Neural progenitor cell (in vitro differentiated cells): ENCODE measurements around the gene ALDH1B1. TPM values are rescaled to one million over a fixed set of nuclear protein-coding genes. Genes with fewer than 3 reads are reported as not detected.
A peak's percentile ranks its signal among the peaks of the same experiment; 100 is the strongest.

Source experiments
- DNase-seq: peaks from one replicate; pipeline ENCODE4 v3.0.0-alpha.2; 2016; ENCODE audit warnings: low spot score
- H2AFZ ChIP-seq: fragments of 200-600 bp; sonication (generic); replicated peaks from 2 replicates; pipeline ENCODE4 v1.6.1; 2016; ENCODE audit warnings: antibody characterized with exemption
- H3F3A ChIP-seq: fragments of 200-600 bp; sonication (generic); 2 replicates; pipeline ENCODE4 v1.6.1; 2016; ENCODE audit warnings: antibody characterized with exemption, low read depth
- H3K27ac ChIP-seq: fragments of 200-600 bp; sonication (generic); 2 replicates; pipeline ENCODE4 v1.5.1; 2016; ENCODE audit warnings: mild to moderate bottlenecking
- H3K27me3 ChIP-seq: fragments of 200-600 bp; sonication (generic); 2 replicates; pipeline ENCODE4 v1.6.1; 2016; ENCODE audit warnings: mild to moderate bottlenecking, moderate library complexity
- H3K36me3 ChIP-seq: fragments of 200-600 bp; sonication (generic); 2 replicates; pipeline ENCODE4 v1.5.1; 2016
- H3K4me1 ChIP-seq: fragments of 200-600 bp; sonication (generic); 2 replicates; pipeline ENCODE4 v1.6.1; 2016; ENCODE audit warnings: mixed run types
- H3K4me2 ChIP-seq: fragments of 200-600 bp; sonication (generic); 2 replicates; pipeline ENCODE4 v1.6.1; 2016
- H3K4me3 ChIP-seq: fragments of 200-600 bp; sonication (generic); 2 replicates; pipeline ENCODE4 v1.5.1; 2016
- H3K79me2 ChIP-seq: fragments of 200-600 bp; sonication (generic); 2 replicates; pipeline ENCODE4 v1.6.1; 2016; ENCODE audit warnings: low read depth
- H3K9ac ChIP-seq: fragments of 200-600 bp; sonication (generic); 2 replicates; pipeline ENCODE4 v1.6.1; 2016
- H3K9me3 ChIP-seq: fragments of 200-600 bp; sonication (generic); 2 replicates; pipeline ENCODE4 v1.5.1; 2016; ENCODE audit warnings: low read depth
- H4K20me1 ChIP-seq: fragments of 200-600 bp; sonication (generic); 2 replicates; pipeline ENCODE4 v1.6.1; 2016; ENCODE audit warnings: low read depth
- H3K27ac Mint-ChIP-seq: 3 replicates; pipeline ENCODE4 v1.8.0; 2021; ENCODE audit warnings: mixed read lengths
- H3K27me3 Mint-ChIP-seq: 2 replicates; pipeline ENCODE4 v1.8.0; 2022; ENCODE audit warnings: low read depth, mild to moderate bottlenecking, inconsistent platforms, moderate library complexity, mixed read lengths; ENCODE audit not compliant: insufficient read depth
- H3K36me3 Mint-ChIP-seq: 3 replicates; pipeline ENCODE4 v1.8.0; 2021; ENCODE audit warnings: mixed read lengths
- H3K4me1 Mint-ChIP-seq: 3 replicates; pipeline ENCODE4 v1.8.0; 2021; ENCODE audit warnings: mixed read lengths
- H3K4me3 Mint-ChIP-seq: 3 replicates; pipeline ENCODE4 v1.8.0; 2021; ENCODE audit warnings: mild to moderate bottlenecking, moderate library complexity, mixed read lengths
- H3K9me3 Mint-ChIP-seq: 3 replicates; pipeline ENCODE4 v1.8.0; 2020; ENCODE audit warnings: mixed read lengths
- EZH2 ChIP-seq: fragments of 200-600 bp; sonication (generic); IDR thresholded peaks from 2 replicates; pipeline ENCODE4 v1.6.1; 2017; ENCODE audit warnings: antibody characterized with exemption, mild to moderate bottlenecking, moderate library complexity
- EZH2phosphoT487 ChIP-seq: fragments of 200-600 bp; sonication (generic); IDR thresholded peaks from 2 replicates; pipeline ENCODE4 v1.6.1; 2017; ENCODE audit warnings: antibody characterized with exemption
- total RNA-seq: library from RNA; depleted of rRNA; stranded (reverse); fragments of >200 nt; gene quantifications from 2 replicates; pipeline ENCODE4 v1.2.3, GENCODE V29; 2015; ENCODE audit warnings: low replicate concordance
- TF ChIP-seq, protein P1 (sequence below): fragments of 200-600 bp; sonication (generic); IDR thresholded peaks from 2 replicates; pipeline ENCODE4 v1.5.1; 2017; ENCODE audit warnings: antibody characterized with exemption, mild to moderate bottlenecking

ALDH1B1 gene
- total RNA-seq, 1 donor from 2014 or later, result 32.9 TPM

DNA sequence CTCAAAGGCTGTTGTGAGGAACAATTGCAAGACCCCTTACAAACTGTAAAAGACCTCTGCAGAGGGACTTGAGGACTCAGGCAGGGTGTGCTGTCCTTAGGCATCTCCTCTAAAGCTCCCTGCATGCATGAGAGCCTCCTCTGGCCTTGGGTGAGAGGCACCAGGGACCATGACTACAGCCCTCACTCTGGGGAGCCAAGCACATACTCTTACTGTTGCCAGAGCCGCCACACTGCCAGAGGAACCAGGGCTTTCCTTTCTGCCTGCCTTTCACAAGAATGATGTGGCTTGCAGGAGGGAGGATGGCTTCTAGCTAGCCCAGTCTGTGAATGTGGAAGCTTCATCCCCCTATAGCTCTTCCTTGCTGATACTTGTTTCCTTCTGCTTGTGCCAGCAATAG is 25.9 kb downstream of the ALDH1B1 start:
- H3K4me1 Mint-ChIP-seq, result peaks cover 91% of the 10 kb centered on the region
- Histone ChIP-seq H3K36me3 (no peaks in the 10 kb centered on the region), H3K79me2 (no peaks in the 10 kb centered on the region), H3K4me1 (peaks cover 67% of the 10 kb centered on the region), H4K20me1 (peaks cover 5% of the 10 kb centered on the region), H3K9me3 (no peaks in the 10 kb centered on the region), H3K4me3 (no peak overlapping the region), H2AFZ (no peak overlapping the region), H3K27ac (no peak overlapping the region), H3K4me2 (peak overlapping the region; percentile 58), H3K9ac (no peak overlapping the region), H3F3A (peaks cover 28% of the 10 kb centered on the region), H3K27me3 (peaks cover 23% of the 10 kb centered on the region)
- no peaks in the 10 kb centered on the region for H3K9me3 Mint-ChIP-seq
- DNase-seq, result no peak
- peak overlapping the region; percentile 65 for H3K4me3 Mint-ChIP-seq
- H3K36me3 Mint-ChIP-seq, result peaks cover 7% of the 10 kb centered on the region
- TF ChIP-seq EZH2 (no peak), EZH2phosphoT487 (no peak)
- TF ChIP-seq, protein P1, sequence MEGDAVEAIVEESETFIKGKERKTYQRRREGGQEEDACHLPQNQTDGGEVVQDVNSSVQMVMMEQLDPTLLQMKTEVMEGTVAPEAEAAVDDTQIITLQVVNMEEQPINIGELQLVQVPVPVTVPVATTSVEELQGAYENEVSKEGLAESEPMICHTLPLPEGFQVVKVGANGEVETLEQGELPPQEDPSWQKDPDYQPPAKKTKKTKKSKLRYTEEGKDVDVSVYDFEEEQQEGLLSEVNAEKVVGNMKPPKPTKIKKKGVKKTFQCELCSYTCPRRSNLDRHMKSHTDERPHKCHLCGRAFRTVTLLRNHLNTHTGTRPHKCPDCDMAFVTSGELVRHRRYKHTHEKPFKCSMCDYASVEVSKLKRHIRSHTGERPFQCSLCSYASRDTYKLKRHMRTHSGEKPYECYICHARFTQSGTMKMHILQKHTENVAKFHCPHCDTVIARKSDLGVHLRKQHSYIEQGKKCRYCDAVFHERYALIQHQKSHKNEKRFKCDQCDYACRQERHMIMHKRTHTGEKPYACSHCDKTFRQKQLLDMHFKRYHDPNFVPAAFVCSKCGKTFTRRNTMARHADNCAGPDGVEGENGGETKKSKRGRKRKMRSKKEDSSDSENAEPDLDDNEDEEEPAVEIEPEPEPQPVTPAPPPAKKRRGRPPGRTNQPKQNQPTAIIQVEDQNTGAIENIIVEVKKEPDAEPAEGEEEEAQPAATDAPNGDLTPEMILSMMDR, result no peak
- H3K27me3 Mint-ChIP-seq, result peaks cover 13% of the 10 kb centered on the region
- H3K27ac Mint-ChIP-seq, result peak overlapping the region; percentile 90

DNA sequence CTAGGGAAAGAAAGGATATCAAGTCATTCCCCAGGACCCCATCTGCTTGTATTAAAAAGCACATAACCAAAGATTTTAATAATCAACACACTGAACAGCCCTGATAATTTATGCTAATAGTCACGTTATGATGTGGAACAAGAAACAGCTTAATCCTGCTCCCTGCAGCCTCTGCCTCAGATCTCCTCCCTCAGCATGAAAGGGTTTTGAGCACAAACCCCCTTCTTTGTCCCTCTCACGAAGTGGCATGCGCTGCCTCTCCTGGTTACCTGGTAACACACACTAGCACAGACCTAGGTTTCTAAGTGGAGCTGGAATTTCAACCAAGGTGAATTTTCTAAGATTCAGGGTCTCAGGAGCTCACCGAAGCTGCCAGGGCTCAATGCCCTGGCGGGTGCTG is 26.7 kb downstream of the ALDH1B1 start:
- Histone ChIP-seq H4K20me1 (peaks cover 5% of the 10 kb centered on the region), H3K9me3 (no peaks in the 10 kb centered on the region), H3K9ac (no peak overlapping the region), H3K79me2 (no peaks in the 10 kb centered on the region), H3K4me3 (no peak overlapping the region), H2AFZ (no peak overlapping the region), H3K27me3 (peaks cover 24% of the 10 kb centered on the region), H3K27ac (no peak overlapping the region), H3K36me3 (no peaks in the 10 kb centered on the region), H3F3A (peaks cover 33% of the 10 kb centered on the region), H3K4me1 (peaks cover 59% of the 10 kb centered on the region), H3K4me2 (peak overlapping the region; percentile 58)
- peak; percentile 55 for DNase-seq
- Mint-ChIP-seq H3K4me3 (peak overlapping the region; percentile 65), H3K27me3 (peaks cover 13% of the 10 kb centered on the region), H3K36me3 (peaks cover 7% of the 10 kb centered on the region), H3K9me3 (no peaks in the 10 kb centered on the region), H3K27ac (peak overlapping the region; percentile 90), H3K4me1 (peaks cover 86% of the 10 kb centered on the region)
- TF ChIP-seq EZH2phosphoT487 (no peak), EZH2 (no peak)
- TF ChIP-seq, protein P1, result no peak

DNA sequence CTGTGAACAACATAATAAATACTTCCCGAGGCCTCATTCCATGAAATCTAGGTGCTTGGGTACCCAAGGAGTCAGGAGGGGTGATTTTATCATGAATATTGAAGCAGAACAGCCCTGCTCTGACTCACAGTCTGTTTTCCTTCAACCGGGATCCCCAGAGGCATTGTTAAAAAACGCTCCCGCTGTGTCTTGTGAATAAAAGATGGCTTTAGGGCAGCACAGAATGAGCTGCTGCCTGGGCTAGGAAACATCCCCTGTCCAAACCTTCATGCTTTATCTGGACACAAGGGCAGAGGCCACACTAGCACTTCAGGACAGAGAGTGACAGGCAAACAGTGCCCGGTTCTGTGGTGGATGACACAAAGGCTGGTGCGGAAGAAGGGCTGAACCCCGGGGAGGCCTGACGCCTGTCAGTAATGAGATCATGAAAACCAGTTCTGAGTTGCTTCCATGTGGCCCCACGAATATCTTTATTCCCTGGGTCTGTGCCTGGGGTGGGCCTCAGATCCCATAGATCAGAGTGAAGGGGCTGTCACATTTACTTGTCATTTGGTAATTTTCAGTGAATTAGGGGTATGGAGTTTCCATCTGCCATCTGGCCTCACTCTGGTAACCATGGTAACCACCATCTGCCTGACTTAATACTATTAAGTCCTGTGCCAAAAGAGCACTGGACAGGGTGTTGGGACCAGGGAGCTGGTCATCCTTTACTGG is 29.2 kb downstream of the ALDH1B1 start:
- TF ChIP-seq EZH2 (no peak), EZH2phosphoT487 (no peak)
- TF ChIP-seq, protein P1, result no peak
- Histone ChIP-seq H2AFZ (no peak overlapping the region), H3K27me3 (peaks cover 41% of the 10 kb centered on the region), H3F3A (peaks cover 41% of the 10 kb centered on the region), H3K4me1 (peaks cover 35% of the 10 kb centered on the region), H3K79me2 (no peaks in the 10 kb centered on the region), H3K36me3 (no peaks in the 10 kb centered on the region), H3K4me2 (peak overlapping the region; percentile 78), H3K9ac (no peak overlapping the region), H3K9me3 (no peaks in the 10 kb centered on the region), H4K20me1 (peaks cover 5% of the 10 kb centered on the region), H3K27ac (no peak overlapping the region), H3K4me3 (no peak overlapping the region)
- peak overlapping the region; percentile 95 for H3K27ac Mint-ChIP-seq
- peaks cover 77% of the 10 kb centered on the region for H3K4me1 Mint-ChIP-seq
- H3K4me3 Mint-ChIP-seq, result peak overlapping the region; percentile 89
- peaks cover 9% of the 10 kb centered on the region for H3K27me3 Mint-ChIP-seq
- H3K9me3 Mint-ChIP-seq, result no peaks in the 10 kb centered on the region
- peaks cover 4% of the 10 kb centered on the region for H3K36me3 Mint-ChIP-seq
- DNase-seq, result peak; percentile 91
